Measurements from ENCODE around the gene TH.

Gene TH

DNA sequence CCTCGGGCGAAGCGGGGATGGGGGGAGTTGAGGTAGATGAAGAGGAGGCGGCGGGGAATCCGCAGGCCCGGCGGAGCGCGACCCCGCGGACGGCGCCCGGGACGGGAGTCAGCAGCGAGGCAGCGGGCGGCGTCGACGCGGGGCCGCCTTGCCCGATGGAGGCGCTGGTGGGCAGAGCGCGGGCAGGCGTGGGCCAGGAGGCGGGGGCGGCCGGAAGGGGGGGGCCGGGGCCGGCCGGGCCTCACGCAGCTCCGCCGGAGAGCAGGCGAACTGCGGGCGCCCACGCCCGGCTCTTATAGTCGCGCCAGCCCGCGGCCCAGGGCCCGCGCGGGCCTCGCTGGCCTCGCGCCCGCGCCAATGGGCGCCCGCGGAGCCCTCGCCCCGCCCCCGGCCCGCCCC lies 32.5 kb downstream of the TH start, which contains the start of gene IGF2:
IGF2 (minus strand) TSS at position 267 of the 399 bp plus-strand sequence. CDS start 3,866 bp downstream, outside the sequence.
- DNase-seq = no peak

DNA sequence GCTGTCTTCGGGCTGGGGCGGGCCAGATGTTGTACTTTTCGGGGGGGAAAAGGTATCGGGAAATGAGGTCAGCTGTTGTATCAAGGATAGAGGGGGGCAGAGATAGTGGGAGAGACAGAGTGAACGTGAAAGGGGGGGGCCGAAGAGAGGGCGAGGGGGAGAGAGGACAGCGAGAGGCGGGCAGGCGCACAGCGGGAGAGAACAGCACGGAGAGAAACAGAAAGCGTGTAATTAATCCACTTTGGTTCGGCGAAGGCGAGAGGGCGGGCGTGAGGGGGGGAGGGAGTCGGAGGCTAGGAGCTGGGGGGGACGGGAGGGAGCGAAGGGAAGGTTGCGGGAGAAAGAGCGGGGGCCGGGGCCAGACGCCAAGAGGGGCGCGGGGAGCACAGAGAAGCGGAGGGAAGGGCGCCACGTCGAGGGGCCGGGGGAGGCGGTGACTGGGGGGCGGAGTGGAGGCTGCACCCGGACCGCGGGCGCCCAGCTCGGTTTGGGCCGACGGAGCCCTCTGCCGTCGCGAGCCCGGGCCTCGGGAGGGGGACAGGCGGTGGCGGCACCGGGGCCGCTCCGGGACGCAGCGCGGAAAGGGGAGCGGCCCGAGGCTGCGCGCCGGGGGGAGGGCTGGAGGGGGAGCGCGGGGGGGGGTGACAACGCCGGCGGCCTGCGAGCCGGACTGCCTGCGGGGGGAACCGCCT lies 33.0 kb downstream of the TH start:
- no peak for DNase-seq

DNA sequence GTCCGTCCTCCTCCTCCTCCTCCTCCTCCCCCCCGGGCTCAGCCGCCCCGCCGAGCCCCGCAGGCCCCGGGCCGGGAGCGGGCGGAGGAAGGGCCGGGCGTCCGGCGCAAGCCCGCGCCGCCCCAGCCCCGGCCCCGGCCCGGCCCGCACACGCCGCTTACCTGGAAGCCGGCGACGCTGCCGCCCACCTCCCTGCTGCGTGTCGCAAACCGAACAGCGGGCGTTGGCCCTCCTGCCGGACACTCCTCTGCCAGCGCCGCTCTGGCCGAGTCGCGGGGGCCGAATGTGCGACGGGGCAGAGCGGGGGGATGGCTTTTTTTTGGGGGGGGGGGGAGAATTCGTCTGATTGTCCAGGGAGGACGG lies 33.6 kb downstream of the TH start:
- no peak for DNase-seq

DNA sequence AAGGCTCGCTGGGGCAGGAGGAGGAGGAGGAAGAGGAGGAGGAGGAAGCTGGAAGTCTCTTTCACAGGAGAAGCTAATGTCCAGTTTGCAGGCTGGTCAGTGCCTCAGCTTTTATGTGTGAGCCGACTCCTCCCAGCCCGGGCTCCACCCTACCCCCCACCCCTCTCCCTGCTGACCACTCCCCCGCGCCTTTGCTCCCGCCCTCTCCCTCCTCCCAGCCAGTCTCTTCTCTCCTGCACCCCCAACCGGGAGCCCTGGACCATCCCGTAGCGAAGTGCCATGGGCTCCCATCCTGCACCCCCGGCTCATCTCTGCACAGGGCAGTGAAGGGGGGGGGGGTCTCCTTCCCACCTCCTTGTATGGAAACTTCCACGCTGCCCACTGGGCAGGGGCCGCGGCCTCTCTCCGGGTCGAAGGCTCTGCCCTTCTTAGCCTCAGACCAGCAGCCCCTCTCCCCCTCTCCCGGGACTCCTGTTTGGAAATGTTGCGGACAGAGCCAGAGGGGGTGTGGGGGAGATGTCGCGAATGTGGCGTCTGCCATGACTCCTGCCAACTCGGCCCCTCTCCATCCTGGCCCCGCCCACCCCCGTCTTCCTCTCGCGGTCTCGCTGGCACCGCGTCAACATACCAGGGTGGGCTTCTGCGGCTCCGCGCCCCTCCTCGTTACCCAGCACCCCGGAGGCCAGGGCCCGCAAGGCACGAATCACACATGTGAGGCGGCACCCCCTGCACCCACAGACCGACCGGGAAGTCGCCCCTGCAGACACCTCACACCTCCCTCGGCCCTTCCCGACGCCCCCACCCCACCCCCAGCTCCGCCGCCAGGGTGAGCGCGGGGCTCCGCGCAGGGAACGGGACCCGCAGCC lies 34.2 kb downstream of the TH start:
- DNase-seq = no peak

DNA sequence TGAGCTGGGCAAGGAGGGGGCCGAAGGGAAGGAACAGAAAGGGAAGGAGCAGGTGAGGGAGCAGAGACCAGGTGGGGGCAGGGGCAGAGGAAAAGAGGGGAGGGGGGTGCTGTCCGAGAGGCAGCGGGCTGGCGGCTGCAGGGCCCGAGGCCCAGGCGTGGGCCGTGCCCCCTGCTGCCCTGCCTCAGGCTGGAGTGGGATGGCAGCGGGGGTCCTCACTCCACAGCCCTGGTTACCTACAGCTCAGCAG lies 34.7 kb downstream of the TH start:
- DNase-seq = no peak

DNA sequence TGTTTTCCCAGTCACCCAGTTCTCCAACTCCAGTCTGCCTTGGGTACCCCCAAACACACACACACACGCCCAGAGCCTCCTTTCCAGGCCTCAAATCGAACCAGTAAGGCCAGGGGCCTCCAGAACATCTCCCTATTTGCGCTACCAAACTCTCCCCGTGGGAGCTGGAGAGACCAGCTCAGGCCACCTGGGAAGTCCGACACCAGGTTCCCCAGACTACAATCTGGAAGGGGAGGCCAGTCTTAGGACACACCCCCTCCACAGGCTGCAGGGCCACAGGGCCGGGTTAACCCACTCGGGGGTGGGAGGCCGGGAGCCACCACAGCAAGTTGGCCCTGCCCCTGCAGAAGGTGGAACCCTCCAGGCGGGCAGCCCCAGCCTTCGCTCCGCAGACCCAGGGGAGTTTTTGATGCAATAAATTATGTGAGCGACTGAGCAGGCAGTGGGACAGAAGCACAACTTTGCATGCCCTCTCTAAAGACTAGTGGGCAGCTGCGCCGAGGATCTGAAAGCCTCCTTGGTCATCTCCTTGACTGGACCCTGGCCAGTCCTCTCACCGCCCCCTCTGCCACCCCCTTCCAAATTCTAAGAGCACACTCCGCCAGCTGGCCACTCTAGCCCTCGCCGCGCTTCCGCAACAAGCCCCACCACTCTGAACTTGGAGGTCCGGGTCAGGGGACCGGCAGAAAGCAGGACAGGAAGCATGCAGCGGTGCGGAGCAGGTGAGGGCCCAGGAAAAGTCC lies 35.2 kb downstream of the TH start:
- no peak for DNase-seq

DNA sequence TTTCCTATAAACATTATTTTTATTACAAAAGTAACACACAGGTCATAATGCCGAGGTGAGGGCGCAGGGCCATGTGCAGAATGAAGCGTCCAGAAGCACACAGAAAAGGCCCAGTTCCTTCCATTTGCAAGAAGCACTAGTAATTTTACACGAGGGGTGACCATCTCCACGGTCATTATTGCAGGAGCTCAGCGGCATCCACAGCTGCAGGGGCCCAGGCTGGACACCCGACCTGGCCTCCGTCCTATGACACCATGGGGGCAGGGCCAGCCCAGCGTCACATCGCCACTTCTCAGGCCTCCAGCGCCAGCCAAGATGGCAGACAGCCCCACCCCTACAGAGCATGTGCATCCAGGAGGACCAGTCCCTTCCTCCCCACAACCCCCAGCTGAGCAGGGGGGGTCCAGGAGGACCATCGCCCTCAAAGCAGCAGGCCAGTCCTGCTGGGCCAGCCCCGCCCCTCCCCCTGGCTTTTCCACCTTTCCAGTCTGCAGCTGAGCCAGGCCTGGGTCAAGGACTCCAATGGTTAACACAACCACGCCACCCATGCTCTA lies 35.9 kb downstream of the TH start:
- DNase-seq = no peak

DNA sequence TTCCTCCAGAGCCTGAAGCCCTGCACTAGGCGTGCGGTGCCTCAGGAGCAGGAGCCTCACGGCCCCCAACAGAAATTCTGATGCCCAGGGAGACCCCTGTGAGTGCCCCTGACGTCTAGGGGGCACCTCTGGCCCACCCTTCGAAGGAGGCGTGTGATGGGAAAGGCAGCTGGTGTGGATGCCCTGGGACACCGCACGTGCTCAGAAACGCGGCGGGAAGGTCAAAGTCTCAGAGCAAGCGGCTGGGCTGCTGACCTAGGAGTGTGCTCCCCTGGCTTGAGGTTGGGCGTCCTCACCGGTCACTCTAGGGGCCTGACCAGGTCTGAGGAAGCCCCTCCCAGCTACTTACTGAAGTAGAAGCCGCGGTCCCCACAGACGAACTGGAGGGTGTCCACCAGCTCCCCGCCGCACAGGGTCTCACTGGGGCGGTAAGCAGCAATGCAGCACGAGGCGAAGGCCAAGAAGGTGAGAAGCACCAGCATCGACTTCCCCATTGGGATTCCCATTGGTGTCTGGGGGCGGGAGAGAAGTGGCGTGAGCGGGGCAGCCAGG lies 36.5 kb downstream of the TH start:
- DNase-seq = no peak

DNA sequence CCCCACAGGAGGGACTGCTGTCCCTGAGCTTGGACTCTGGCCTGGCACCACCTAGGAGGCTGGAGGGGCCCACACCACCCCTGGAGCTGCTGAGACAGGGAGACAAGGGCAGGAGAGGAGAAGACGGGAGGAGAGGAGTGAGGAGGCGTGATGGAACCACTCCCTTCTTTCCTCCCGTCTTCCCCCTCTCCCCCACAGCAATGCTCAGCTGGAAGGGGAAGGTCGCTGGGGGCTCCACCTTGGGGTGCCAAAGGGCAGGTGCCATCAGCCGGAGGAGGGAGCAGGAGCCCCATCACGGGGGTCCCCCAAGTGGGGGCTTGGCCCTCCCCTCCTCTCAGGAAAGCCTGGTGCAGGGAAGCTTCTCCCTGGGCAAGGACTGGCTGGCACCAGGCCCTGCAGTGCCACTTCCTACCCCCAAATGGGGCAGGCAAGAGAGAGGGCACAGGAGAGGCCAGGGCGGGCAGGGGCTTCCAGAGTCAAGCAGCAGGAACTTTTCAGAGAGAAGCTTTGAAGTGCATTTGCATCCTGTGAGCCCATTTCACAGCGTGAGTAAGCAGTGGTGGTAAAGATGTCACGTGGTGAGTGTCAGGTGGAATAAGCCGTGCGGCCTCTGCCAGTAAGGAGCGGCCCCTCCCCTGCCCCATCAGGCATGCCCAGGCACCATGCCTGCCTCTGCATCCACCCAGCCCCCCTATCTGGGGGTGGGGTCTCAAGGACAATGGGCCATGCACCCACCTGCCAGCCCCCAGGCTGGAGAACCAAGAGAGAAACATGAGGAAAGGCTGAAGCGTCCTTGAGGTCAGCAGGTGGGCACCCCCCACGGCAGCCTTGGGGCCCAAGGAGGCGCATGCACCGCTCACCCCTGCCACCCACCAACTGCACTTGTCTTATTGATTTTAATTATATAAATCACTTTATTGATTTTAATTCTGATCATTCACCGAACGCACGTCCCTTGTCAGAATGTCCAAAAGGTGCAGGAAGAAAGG lies 37.3 kb downstream of the TH start:
- no peak for DNase-seq

DNA sequence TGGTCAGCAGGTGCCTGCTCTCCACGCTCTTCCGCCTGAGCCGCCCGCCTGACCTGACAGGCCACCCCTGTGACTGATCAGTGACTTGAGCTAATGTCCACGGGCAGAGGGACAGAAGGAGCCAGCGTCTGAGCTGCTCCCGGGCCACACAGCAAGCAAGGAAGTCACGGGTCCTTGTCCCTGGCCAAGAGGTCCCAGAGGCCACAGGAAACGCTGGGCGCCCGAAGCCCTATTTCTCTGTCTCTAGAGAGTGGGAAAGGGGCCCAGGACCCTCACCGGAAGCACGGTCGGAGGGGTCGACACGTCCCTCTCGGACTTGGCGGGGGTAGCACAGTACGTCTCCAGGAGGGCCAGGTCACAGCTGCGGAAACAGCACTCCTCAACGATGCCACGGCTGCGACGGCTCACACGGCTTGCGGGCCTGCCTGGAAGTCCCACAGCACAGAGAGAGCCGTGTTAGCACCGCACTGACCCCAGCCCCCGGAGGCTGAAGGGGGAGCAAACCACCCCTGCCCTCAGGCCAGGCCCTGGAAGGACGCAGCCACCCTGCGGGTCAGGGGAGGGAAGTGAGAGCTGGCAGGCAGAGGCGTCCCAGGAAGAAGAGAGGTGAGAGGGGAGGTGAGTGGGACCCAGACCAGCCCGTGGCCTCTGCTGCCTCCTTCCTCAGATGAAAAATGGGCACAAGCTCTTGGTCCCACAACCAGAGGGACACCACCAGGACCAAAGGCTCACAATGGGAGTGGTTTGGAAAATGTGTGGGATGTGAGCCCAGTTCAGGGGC lies 38.2 kb downstream of the TH start:
- no peak for DNase-seq

DNA sequence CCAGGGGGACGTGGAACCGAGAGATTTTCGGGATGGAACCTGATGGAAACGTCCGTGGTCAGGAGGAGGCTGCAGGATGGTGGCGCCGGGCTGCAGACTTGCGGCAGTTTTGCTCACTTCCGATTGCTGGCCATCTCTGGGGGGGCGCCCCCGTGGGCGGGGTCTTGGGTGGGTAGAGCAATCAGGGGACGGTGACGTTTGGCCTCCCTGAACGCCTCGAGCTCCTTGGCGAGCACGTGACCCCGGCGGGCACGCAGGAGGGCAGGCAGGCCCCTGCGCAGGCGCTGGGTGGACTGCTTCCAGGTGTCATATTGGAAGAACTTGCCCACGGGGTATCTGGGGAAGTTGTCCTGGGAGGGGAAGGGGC lies 38.8 kb downstream of the TH start:
- DNase-seq = no peak

DNA sequence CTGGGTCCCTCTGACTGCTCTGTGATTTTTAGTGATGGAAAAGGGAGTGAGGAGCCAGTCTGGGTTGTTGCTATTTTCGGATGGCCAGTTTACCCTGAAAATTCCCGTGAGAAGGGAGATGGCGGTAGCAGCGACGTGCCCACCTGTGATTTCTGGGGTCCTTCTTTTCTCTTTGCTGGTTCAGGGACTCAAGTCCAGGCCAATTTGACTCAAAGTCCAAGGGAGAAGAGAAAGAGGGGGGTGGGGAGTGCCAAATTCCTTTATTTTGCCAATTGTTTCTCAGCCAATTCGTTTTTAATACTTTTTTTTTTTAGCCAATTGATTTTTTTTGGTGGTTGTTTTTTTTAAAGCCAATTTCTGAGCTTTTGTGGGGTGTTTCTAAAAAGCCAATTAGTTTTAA lies 39.4 kb downstream of the TH start:
- DNase-seq = no peak

DNA sequence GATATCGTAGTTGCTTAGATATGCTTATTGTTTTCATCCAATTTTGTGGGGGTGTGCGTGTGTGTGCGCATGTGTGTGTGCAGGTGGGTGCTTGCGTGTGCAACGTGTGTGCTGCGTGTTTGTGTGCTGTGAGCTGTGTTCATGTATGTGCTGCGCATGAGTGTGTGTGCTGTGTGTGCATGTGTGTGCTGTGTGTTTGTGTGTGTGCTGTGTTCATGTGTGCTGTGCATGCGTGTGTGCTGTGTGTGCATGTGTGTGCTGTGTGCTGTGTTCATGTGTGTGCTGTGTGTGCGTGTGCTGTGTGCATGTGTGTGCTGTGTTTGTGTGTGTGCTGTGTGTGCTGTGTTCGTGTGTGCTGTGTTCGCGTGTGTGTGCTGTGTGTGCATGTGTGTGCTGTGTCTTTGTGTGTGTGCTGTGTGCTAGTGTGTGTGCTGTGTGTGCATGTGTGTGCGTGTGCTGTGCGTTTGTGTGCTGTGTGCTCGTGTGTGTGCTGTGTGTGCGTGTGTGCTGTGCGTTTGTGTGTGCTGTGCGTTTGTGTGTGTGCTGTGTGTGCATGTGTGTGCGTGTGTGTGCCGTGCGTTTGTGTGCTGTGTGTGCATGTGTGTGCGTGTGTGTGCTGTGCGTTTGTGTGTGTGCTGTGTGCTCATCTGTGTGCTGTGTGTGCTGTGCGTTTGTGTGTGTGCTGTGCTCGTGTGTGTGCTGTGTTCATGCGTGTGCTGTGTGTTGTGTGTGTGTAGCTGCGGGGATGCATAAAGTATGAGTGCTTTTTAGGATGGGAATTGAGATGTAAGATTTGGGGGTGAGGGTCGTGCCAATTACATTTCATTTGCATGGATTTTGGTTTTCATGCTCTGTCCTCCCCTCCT lies 40.0 kb downstream of the TH start:
- no peak for DNase-seq

DNA sequence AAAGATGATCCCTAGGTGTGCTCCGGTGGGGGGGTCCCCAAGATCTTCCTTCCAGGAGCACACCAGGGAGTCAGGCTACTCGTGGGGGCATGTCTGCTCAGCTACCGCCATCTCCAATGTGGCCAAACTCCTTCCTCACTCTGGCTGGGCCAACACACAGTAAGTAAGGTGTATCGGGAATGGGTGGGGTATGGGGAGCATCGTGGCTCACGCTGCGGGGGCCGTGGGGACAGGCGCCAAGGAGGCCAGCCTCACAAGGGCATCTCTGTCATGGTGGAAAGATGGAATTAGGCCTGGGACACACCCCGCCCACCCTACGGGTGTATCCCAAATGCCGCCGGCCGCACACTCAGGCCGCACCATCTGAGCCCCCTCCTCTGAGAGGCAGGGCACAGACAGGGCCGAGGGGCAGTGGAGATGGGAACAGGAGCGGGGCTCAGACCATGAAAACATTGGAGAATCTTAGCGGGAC lies 40.7 kb downstream of the TH start:
- DNase-seq = no peak

DNA sequence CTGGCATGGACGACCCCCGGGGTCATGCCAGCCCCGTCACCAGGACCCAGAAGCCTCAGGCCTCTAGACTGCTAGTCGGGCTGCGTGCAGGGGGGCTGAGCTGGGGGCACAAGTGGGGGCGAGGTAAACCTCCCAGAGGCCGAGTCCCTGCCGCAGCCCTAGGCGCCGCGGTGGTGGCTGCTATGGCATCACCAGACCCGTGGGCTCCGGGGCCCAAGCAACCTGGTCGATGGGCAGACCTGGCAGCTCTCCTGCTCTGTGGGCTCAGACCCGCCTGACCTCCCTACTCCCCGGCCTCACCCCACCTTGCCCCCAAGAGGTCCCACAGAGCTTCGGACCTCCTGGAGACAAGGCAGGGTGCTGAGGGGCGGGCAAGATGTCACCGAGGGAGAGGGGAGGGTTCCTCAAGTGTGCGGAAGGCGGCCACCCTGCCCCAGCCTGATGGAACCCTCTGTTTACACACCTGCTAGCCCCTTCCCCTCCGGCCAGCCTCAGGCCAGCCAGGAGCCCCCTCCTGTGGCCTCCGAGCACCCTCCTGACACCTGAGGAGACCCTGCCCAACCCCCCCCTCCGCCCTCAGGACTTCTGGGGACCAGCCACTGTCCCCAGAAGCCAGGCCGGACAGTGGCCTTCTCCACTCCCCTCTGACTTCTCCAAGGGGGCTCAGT lies 41.8 kb downstream of the TH start:
- no peak for DNase-seq

DNA sequence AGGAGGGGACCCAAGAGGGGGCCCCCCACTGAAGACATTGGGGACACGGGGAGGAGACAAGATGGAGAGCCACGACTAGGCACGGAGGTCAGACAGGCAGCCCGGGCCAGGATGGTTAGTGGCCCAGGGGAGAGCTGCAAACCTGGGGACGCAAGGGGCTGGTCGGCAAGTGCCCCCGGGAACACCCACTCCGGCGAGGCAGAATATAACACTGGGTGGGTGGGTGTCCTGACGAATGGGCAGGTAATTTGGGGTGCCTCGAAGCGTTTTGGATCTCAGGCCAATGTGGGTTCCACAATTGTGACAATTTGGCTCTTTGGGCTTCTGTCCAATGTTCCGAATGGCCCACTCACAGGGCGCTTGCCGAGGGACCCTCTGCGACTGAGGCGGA lies 42.3 kb downstream of the TH start:
- no peak for DNase-seq

DNA sequence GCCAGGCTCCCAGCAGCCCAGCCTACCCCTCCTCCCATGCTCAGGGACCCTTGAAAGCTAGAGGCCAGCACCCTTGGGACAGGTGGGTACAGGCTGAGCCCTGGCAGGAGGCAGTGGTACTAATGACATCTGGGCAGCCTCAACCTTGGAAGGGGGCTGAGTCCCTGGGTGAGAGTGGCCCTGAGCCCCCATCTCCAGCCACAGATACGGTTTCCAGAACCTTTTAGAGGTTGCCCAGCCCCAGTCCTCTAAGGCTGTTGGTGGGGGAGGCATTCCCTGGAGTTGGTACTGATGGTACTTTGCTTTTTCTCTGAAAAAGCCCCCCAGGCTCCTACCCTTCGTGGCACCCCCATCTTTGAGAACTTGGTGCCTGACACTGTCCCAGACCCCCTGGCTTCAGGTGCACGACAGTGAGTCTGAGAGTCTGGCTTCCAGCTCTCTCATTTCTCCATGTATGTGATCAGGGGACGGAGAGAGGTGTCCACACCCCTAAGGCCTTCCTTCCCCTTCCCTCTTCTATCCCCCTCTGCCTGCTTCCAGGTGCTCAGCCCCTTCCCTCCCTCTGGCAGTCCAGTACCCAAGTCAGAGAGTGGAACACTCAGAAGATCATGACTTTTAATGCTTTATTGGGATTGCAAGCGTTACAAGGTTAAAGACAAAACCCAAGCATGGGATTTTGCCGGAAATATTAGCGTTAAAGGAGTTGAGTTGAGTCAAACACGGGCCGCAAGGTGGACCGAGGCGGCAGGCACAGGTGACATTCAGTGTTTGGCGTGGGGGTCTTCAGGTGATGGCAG lies 42.9 kb downstream of the TH start:
- no peak for DNase-seq

DNA sequence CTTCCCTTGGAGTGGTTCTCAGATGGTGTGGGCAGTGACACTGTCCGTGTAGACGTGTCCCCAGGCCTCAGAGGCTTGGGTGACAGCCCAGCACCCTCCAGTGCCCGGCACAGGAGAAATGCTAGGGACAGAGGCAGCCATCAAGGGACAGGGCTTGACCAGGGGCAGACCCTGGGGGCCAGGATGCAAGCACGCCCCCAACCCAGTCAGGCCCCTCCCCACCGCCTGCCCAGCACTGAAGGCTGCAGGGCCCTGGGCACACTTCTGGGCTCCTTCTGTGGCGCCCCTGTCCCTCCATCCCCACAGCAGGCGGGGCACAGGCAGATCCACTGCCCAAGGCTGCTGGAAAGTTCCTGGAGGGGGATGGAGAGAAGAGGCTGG lies 43.5 kb downstream of the TH start:
- no peak for DNase-seq

All from stimulated activated CD4-positive, alpha-beta T cell treated with anti-CD3 and anti-CD28 coated beads, Interleukin-15, amount 100 ng/mL, for 24 hours (primary cell).